GM12891 (cell line): ENCODE results near the gene KRTAP22-1.

Source experiments
- PAX5 ChIP-seq: IDR thresholded peaks from 2 replicates; pipeline ENCODE4 v1.6.1; 2011; ENCODE audit warnings: low read length, moderate library complexity, mild to moderate bottlenecking; ENCODE audit not compliant: insufficient read depth, severe bottlenecking
- POLR2A ChIP-seq: IDR thresholded peaks from 2 replicates; pipeline ENCODE4 v1.6.1; 2011; ENCODE audit warnings: low read depth, low read length, control low read depth
- POLR2AphosphoS5 ChIP-seq: IDR thresholded peaks from 2 replicates; pipeline ENCODE4 v1.6.1; 2011; ENCODE audit warnings: low read depth, low read length, control low read depth
- SPI1 ChIP-seq: IDR thresholded peaks from 2 replicates; pipeline ENCODE4 v1.6.1; 2011; ENCODE audit warnings: low read depth, low read length, control low read depth
- TAF1 ChIP-seq: IDR thresholded peaks from 2 replicates; pipeline ENCODE4 v1.6.1; 2011; ENCODE audit warnings: low read depth, low read length, control low read depth

GRCh38 chr21:30628109-30628508 lies 27.2 kb downstream of the KRTAP22-1 start:
- no peak for TF ChIP-seq POLR2A
- no peak for TF ChIP-seq PAX5
- TF ChIP-seq POLR2AphosphoS5, result no peak
- no peak for TF ChIP-seq TAF1
- TF ChIP-seq SPI1, result no peak
